Progenitor cell of endocrine pancreas (in vitro differentiated cells): ENCODE measurements around the gene PIM2. TPM values are rescaled to one million over a fixed set of nuclear protein-coding genes. Genes with fewer than 3 reads are reported as not detected.
"Not testable (repeated sequence)": the region's sequence is repeated elsewhere in the genome, so short reads cannot be mapped to it uniquely, and the experiment has no call there.

Experiments
- DNase-seq: peaks from one replicate; pipeline ENCODE4 v3.0.0; 2021; ENCODE audit warnings: low spot score; ENCODE audit not compliant: unreplicated experiment
- H3K27ac Mint-ChIP-seq: 2 replicates; pipeline ENCODE4 v1.8.0; 2021; ENCODE audit warnings: mild to moderate bottlenecking, moderate library complexity, mixed read lengths
- H3K27me3 Mint-ChIP-seq: 2 replicates; pipeline ENCODE4 v1.8.0; 2021; ENCODE audit warnings: mixed read lengths
- H3K36me3 Mint-ChIP-seq: 2 replicates; pipeline ENCODE4 v1.8.0; 2022; ENCODE audit warnings: mixed read lengths; ENCODE audit not compliant: insufficient read depth
- H3K4me1 Mint-ChIP-seq: 2 replicates; pipeline ENCODE4 v1.8.0; 2021; ENCODE audit warnings: low read depth, mixed read lengths
- H3K4me3 Mint-ChIP-seq: 2 replicates; pipeline ENCODE4 v1.8.0; 2021; ENCODE audit warnings: low read depth, mild to moderate bottlenecking, moderate library complexity, mixed read lengths
- H3K9me3 Mint-ChIP-seq: 2 replicates; pipeline ENCODE4 v1.8.0; 2021; ENCODE audit warnings: low read depth, mixed read lengths
- total RNA-seq: library from RNA; stranded (reverse); gene quantifications from 2 replicates; pipeline ENCODE4 v1.2.1, GENCODE V29; 2021
- TF ChIP-seq, protein P1 (sequence below): fragments of 200-600 bp; sonication (generic); IDR thresholded peaks from one replicate; pipeline ENCODE4 v1.5.0; 2021; ENCODE audit warnings: antibody characterized with exemption, mild to moderate bottlenecking; ENCODE audit not compliant: unreplicated experiment

The PIM2 gene
- total RNA-seq, 1 donor from 2014 or later: 10.4 TPM

DNA sequence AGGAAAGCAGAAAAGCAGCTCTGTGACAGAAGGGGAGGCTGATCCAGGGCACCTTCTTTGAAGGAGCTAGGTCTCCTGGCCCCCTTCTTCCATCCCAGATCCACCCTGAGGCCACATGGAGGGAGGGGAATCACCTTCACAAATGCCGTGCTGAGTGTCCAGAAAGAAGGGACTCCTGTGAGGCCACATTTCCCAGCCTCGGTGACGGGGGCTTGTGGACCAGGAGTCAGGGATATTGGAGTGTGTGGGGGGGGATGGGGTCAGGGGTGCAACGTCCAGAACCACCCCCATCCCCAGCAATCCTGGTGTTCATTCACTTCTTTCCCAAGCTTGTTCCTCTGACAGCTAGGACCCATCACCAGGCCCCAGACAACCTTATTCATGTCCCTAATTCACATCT lies 25.9 kb downstream of the PIM2 start:
- H3K36me3 Mint-ChIP-seq: no peaks in the 10 kb centered on the region
- no peak for DNase-seq
- peaks cover 12% of the 10 kb centered on the region for H3K4me1 Mint-ChIP-seq
- H3K27ac Mint-ChIP-seq: no peak overlapping the region
- TF ChIP-seq, protein P1, sequence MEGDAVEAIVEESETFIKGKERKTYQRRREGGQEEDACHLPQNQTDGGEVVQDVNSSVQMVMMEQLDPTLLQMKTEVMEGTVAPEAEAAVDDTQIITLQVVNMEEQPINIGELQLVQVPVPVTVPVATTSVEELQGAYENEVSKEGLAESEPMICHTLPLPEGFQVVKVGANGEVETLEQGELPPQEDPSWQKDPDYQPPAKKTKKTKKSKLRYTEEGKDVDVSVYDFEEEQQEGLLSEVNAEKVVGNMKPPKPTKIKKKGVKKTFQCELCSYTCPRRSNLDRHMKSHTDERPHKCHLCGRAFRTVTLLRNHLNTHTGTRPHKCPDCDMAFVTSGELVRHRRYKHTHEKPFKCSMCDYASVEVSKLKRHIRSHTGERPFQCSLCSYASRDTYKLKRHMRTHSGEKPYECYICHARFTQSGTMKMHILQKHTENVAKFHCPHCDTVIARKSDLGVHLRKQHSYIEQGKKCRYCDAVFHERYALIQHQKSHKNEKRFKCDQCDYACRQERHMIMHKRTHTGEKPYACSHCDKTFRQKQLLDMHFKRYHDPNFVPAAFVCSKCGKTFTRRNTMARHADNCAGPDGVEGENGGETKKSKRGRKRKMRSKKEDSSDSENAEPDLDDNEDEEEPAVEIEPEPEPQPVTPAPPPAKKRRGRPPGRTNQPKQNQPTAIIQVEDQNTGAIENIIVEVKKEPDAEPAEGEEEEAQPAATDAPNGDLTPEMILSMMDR: no peak
- H3K4me3 Mint-ChIP-seq: no peak overlapping the region
- H3K27me3 Mint-ChIP-seq: peaks cover 8% of the 10 kb centered on the region
- peaks cover 8% of the 10 kb centered on the region for H3K9me3 Mint-ChIP-seq

DNA sequence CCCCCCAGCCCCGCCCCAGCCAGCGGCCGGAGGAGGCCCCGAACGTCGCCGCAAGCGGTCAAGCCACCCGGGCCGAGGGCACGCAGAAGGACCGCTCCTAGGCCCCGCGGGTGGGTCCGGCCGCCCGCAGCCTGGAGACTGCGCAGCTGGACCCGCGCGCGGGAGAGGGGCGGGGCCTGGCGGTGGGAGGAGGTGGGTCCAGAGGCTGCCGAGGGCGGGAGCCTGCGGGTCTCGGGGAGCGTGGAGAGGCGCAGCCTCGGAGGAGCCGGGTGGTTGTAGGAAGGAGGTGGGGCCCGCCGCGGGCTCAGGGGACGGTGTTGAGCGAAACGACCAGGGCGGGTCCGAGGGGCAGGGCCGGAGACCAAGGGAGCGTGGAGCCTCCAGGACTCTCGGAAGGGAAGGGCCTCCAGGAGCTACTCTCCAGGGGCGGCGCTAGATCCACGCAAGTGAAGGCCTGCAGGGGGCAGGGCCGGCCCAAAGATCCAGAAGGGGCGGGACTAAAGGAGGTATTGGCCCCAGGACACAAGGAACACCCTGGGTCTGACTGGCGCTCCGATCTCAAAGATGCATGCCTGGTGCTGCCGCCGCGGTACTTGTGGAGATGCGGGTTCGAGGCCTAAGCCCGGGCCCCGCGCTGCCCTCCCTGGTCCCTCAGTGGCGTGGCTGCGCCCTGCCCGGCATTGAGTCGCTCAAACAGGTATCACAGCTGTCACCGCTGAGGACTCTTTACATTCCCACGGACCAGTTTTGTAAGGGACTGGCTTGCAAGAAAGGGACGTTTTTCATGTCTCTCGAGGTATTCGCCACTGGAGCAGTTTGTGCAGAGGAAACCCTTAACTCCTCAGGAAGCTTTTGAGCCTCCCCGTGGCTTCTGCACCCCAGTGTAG lies 27.2 kb downstream of the PIM2 start:
- H3K4me1 Mint-ChIP-seq: peaks cover 11% of the 10 kb centered on the region
- TF ChIP-seq, protein P1: peak; percentile 54
- peaks cover 8% of the 10 kb centered on the region for H3K27me3 Mint-ChIP-seq
- peaks cover 8% of the 10 kb centered on the region for H3K9me3 Mint-ChIP-seq
- no peaks in the 10 kb centered on the region for H3K36me3 Mint-ChIP-seq
- H3K27ac Mint-ChIP-seq: peak overlapping the region; percentile 49
- H3K4me3 Mint-ChIP-seq: peak overlapping the region; percentile 70
- peak; percentile 64 for DNase-seq

DNA sequence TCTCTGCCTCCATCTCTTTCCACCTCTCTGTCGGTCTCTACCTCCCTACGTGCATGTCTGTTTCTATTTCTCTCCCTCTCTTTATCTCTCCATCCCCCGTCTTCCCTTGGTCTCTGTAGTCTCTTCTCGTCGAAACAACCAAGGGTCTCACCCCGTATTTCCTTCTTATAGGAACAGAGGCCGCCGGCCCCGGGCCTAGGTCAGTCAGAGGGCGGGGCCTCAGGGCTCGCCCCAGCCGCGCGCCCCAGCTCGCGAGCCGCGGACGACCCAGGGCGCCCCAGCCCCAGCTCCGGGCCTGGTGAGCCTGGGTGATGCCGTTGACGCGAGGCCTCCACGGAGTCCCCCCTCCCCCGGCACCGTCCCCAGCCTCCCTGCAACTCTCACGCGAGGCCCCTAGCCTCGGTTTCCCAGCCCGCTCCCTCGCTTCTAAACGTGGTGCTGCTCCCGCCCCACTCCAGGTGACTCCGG lies 27.9 kb downstream of the PIM2 start:
- peaks cover 8% of the 10 kb centered on the region for H3K9me3 Mint-ChIP-seq
- peak overlapping the region; percentile 76 for H3K4me3 Mint-ChIP-seq
- H3K27ac Mint-ChIP-seq: peak overlapping the region; percentile 84
- DNase-seq: no peak
- H3K36me3 Mint-ChIP-seq: no peaks in the 10 kb centered on the region
- TF ChIP-seq, protein P1: no peak
- peaks cover 8% of the 10 kb centered on the region for H3K27me3 Mint-ChIP-seq
- H3K4me1 Mint-ChIP-seq: peaks cover 8% of the 10 kb centered on the region

DNA sequence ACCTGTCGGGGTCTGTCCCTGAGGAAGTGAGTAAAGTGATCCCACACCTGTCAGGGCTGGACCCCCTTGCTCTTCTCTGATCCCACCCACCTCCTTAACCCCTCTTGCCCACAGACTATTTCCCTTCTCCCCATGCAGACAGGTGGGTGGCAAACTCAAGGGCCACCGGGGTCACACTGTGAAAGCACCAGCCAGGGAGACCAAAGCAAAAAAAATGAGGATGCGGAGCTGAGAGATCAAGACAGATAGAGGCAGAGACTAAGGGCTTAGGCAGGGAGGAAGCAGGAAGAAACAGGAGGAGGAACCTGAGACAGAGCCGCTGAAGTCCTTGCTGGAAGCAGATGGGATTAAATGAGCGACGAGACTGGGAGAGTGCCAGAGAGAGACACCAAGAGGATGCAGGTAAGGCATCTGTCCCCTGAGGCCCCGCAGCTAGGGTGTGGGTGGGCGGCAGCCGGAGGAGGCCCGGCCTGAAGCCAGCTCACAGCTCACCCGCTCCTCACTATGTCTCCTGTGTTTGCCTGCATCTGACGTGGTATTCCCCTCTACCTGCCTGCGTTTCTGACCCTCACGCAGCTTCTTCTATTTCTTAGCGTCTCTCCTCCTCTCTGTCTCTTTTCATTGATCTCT lies 28.4 kb downstream of the PIM2 start:
- Mint-ChIP-seq H3K27me3 (peaks cover 8% of the 10 kb centered on the region), H3K9me3 (peaks cover 7% of the 10 kb centered on the region), H3K4me1 (peaks cover 8% of the 10 kb centered on the region), H3K36me3 (no peaks in the 10 kb centered on the region), H3K27ac (peak overlapping the region; percentile 84), H3K4me3 (peak overlapping the region; percentile 76)
- TF ChIP-seq, protein P1: no peak
- no peak for DNase-seq

DNA sequence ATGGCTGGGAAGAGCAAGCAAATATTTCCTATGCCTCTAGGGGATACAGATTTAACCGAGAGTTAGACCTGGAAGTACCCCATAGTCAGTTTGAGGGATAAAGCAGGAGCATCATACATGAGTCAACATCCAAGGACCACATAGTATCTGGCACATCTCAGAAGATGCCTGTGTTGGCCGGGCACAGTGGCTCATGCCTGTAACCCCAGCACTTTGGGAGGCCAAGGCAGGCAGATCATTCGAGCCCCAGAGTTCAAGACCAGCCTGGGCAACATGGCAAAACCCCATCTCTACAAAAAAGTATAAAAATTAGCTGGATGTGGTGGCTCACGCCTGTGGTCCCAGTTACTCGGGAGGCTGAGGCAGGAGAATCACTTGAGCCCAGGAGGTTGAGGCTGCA lies 32.2 kb downstream of the PIM2 start:
- not testable (repeated sequence) for H3K36me3 Mint-ChIP-seq, H3K27ac Mint-ChIP-seq, DNase-seq, H3K27me3 Mint-ChIP-seq, H3K9me3 Mint-ChIP-seq, H3K4me1 Mint-ChIP-seq, H3K4me3 Mint-ChIP-seq
